IPS DF 19.7 (cell line): ENCODE measurements around the gene CROCC.

ENCODE experiments used
- DNase-seq: peaks from one replicate; pipeline ENCODE4 v3.0.0-alpha.2; 2013; ENCODE audit warnings: low read depth, low spot score

The CROCC gene

DNA sequence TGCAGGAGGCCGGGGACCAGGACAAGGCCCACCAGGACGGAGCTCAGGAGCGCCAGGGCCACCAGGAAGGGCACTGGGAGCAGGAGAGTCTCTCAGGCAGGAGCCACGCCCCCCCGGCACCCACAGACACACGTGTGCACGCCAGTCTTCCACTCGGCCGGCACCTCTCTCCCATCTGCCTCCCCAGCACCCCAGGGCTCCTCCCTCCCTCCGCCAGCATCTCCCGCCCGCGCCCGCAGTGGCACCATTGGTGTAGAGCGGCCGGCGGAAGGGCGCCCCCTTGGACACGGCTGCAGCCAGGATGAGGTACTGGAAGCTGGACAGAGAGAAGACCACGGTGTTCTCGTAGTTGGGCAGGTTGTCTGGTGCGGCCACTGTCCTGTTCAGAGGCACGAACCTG, 64.8 kb downstream of the CROCC start:
- DNase-seq = no peak

DNA sequence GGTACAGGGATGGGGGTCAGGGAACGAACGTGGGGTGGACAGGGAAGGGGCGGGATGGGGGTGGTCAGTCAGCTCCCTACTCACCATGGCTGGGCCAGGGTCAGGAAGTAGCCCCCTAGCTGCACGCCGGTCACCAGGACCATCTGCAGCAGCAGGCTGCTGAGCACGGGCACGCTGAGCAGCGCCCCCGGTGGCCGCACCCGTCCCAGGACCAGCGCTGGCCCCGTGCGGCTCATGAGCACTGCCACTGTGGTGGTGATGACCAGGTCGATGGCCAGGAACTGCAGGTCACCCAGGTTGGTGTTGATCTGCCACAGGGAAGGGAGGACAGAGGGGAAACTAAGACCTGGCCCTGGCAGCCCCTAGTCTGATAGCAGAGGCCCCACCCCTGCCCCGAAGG, 65.2 kb downstream of the CROCC start:
- no peak for DNase-seq

DNA sequence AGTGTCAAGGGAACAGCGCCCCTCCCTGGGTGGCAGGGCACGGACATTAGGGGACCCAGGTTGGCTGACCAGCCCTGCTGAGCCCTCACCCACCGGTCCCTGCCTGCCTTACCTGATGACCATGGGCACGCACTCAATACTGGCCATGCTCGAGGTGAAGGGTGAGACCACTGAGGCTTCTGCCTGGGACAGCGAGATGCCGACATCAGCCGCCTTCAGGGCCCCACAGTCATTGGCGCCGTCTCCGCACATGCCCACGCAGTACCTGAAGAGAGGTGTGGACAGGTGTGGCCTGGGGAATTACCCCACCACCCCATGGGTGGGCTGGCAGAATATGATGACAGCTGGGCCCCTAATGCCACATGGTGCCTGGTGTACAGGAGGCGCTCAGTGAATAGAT, 66.5 kb downstream of the CROCC start:
- no peak for DNase-seq

DNA sequence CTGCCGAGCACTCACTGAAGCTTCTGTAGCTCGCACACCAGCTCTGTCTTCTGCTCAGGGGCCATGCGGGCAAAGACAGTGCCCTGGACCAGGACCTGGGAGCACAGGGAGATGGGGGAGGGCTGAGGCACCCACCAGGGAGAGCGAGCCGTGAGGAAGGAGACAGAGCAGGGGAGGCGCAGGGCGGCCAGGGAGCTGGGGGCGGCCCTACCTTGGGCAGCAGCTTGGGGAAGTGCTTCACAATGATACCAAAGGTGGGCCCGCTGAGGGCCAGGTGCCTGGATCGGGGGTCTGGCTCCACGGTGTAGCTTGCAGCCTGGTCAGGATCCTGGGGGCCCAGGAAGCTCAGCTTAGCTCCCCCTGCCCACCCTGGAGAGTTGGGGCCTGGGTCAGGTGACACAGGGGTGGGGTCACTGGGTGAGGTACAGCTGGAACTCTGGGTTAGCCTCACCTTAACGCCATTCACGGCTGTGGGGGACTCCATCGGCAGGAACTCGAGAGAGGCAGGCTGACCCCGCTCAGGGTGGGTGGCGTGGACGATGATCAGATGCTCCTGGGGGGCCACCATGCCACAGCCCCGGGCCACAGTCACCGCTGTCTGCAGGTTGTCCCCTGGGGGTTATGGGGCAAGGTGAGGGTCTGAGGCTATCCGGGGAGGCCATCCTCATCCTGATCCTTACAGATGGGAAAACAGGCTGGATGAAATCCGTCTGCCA, 68.1 kb downstream of the CROCC start:
- no peak for DNase-seq

DNA sequence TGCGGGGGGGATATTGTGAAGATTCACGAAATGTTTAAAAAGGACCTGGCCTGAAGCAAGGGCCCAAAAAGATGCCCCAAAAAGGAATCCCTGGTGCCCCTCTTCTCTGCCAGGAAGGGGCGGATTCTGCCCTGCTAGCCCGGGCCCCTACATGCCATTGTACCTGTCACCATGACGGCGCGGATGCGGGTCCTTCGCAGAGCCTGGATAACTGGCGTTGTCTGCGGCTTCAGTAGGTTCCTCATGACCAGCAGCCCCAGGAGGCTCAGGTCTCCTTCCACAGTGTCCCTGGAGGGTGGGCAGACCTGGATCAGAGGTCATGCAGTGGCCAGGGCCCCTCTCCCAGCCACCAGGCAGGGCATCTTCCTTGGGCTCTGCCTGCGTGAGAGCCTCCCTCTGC, 69.8 kb downstream of the CROCC start:
- DNase-seq = no peak

DNA sequence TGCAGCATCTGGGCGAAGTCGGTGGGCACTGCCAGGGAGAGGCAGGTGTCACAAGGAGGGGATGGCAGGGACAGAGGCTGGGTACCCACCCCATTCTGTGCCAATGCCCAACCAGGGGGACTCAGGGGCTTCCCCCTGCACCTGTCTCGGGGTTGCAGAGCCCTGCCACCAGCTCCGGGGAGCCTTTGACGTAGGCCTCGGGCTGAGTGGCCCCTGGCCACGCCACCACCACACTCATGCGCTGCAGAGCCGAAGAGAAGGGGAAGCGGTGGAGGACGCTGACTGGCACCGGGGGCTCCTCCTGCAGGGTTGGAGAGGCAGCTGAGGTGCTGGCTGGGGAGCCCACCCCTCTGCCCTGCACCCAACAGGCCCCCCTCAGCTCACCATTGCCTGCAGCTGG, 70.4 kb downstream of the CROCC start:
- no peak for DNase-seq

DNA sequence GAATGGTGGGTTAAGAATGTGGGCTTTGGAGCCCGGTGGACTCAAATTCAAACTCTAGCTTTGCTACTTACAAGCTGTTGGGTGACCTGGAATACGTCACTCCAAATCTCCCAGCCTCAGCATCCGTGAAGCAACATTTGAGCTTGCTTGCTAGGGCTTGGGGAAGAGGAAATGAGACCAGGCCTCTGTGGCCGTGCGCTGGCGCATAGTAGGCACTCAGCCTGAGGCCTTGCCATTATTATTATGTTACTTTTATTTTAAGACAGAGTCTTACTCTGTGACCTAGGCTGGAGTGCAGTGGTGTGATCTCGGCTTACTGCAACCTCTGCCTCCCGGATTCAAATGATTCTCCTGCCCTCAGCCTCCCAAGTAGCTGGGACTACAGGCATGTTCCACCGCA, 70.9 kb downstream of the CROCC start:
- no peak for DNase-seq

DNA sequence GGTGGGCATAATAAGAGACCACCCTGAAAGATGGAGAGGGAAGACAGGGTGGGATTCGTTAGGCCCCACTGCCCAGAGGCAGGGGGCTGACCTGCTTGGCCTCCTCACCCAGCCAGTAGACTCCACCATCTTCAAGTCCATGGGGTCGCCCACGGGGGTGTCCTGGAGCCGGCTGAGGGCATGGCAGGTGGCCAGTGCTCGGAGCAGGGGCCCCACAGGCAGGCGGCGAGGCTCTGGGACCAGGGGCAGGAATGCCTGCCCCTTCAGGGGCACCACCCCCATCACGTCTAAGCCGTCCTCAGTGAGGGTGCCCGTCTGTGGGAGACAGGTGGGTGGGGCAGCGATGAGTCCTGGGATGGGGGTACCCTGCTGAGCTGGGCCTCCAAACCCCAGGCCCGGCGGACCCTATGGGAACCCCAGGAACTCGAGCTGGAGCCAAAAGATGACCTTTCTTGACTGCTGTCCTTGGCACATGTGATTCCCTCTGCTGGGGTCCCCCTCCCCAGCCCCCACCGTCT, 71.8 kb downstream of the CROCC start:
- DNase-seq = no peak

DNA sequence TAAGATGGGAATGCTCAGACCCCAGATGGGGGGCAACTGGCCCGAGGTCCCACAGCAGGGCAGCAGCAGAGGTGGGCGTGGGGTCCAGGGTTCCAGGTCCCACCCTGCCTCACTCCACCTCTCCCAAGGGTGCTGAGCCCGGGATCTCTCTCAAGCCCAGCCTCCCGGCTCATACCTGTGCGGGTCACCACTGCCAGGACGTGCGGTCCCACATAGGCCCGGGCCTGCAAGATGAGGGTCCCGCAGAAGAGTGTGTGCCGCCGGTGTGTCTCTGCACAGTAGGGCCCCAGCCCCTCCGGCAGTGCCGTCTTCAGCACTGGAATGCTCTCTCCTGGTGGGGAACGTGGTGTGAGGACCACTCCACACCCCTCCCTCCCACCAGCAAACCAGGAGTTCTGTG, 75.1 kb downstream of the CROCC start:
- no peak for DNase-seq

DNA sequence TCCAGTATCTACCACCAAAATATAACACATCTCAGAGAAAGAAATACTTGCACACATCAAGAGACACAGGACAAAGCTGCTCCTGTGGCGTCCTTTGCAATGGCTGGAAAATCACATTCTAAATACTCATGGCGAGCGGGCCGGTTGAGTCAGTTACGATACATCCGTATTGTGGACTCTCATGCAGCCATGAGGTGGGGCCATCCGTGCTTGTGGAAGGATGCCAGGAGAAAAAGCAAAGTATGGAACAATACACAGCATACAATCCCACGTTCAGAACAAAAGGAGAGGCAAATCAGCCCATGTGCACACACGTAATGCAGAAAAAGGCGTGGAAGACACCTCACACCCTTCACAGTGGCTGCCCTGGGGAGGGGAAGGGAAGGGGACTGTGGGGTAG, 76.9 kb downstream of the CROCC start:
- no peak for DNase-seq

DNA sequence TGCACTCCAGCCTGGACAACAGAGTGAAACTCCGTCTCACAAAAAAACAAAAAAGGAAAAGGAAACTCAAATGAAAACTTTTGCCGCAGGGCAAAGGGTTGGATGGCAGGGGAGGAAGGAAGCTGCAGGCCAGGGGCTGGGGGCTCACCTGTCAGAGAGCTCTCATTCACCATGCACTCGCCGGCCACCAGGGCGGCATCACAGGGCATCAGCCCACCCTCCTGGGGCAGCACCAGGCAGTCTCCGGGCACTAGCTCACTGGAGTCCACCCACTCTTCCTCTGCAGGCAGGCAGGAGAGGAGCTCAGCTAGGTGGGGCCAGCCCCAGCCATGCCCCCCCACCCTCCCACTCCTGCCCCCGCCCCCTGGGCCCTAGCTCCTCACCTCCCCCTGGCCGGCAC, 78.1 kb downstream of the CROCC start:
- no peak for DNase-seq

DNA sequence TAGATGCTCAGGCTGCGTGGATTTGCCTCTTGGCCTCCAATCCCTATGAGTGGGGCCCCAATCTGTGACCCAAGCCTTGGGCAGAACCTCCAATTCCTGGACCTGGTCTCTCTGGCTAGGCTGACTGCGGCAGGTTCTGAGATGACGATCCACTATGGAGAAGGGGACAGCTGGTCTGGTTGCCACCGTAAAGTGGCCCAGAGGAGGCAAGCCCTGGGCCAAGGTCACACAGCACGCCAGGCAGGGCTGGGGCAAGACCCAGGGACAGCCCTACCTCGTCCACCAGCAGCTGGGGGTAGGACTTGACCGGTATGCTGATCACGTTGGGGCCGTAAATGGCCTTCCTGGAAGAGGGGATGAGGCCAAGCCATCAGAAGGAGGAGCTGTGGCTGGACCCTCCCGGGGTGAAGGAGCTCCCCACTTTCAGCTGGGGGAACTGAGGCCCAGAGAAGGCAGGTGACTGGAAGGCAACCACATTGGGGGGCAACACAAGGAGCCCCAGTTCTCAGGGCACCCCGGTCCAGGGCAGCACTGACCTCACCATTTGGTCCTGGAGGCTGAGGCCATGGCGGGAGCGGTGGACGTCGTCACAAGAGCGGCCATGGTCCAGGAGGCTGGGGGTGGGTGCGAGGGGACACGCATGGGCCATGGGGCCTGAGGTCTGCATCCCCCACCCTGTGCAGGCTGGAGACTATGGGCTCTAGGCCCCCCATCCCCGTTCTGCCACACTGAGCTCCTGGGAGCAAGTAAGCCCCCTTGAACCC, 80.2 kb downstream of the CROCC start:
- DNase-seq = no peak

DNA sequence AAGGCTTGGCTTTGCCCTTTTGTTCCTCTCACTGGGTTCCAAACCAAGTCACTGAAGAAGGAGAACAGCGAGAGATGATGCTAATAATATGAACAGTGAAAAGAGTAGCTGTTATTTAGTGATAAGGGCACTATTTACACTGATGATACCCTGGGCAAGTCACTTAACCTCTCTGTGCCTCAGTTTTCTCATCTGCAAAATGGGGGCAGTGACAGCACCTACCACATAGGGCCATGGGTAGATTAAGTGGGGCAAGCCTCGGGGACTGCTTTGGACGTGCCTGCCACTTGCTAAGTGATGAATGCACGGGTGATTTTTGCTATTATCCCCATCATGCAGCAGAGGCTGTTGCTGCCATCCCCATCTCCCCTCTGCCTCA, 80.8 kb downstream of the CROCC start:
- DNase-seq = no peak

DNA sequence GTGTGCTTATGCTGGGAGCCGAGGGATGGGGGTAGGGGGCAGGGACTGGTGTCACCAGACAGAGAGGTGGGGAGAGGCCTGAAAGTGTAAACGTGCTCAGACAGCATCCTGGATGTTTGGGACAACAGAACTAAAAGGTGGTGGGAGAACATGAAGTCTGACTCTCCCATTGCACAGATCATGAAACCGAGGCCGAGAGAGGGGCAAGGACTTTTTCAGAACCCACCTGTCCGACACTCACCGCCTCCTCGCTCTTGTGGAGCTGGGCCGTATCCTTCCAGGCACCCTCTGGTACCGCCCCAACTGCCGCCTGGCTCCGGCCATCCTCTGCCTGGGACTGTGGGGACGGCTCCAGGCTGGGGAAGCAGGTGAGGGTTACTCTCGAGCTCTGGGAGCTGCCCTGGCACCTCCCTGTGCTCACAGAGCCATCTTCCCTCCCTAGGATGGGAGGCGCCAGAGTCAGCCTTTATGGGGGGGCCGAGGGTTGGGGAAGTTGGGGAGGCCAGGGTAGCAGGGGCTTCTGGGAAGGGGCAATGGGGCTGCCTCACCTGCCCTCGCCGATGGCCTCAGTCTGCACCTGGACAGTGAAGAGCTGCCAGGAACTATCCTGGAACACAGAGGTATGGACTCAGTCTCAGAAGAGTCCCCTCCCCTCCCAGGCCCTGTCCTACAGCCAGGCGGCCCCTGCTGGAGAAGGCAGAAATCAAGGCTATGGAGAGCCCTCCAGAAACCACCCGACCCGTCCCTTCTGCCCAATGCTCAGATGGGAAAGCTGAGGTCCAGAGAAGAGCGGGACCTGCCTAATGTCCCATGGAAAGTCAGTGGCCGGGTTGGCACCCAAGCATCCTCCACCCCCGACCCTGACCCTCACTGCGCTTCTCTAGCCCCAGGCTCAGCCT, 83.0 kb downstream of the CROCC start:
- DNase-seq = no peak

DNA sequence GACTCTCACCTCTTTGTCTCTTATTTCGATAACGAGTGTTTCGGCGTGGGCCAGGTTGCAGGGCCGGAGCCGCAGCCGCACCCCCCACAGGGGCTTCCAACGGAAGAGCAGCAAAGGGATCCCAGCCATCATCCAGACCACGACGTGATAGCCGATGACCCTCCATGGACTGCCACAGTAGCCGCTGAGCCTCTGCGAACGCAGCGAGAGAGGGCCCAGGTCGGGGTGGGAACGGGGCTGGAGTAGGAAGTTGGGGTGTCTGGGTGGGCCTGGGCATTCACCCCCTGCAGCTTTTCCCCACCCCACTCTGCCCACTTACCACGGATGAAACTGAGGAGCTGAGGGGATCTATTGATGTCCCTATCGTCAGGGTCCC, 83.6 kb downstream of the CROCC start:
- no peak for DNase-seq

DNA sequence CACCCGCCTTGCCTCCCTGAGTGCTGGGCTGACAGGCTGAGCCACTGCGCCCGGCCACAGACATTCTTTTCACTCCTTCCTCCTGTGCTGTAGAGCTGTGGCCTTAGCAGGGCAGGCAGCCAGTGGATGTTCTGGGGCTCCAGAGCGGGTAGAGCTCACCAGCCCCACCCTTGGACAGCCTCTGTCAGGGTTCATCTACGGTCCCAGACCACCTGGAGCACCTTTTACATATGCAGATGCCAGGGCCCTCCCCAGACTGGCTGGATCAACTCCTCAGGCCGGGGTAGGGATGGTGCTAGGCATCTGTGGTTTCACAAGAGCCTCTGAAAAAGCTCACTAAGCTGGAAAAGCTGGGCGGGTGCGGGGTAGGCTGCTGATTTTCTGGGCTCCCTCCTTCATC, 85.4 kb downstream of the CROCC start:
- no peak for DNase-seq

DNA sequence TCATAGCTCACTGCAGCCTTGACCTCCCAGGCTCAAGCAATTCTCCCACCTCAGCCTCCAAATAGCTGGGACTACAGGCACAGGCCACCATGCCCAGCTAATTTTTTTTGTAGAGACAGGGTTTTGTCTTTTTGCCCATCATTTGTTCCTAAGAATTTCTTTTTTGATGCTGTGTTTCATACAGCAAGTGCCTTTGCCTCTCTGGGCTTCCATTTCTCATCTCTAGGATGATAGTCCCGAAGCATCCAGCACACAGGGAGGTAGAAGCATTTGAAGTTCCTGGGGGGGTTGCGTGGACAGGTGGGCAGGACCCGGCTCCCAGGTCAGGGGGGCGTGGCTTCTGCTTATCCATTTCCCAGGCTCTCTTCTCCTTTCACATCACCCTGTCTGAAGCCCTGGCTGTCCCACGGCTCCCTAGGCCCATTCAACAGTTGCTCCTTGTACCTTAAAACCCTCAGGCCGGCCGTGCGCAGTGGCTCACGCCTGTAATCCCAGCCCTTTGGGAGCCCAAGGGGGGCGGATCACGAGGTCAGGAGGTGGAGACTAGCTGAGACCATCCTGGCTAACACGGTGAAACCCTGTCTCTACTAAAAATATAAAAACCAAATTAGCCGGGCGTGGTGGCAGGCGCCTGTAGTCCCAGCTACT, 86.6 kb downstream of the CROCC start:
- DNase-seq = no peak

DNA sequence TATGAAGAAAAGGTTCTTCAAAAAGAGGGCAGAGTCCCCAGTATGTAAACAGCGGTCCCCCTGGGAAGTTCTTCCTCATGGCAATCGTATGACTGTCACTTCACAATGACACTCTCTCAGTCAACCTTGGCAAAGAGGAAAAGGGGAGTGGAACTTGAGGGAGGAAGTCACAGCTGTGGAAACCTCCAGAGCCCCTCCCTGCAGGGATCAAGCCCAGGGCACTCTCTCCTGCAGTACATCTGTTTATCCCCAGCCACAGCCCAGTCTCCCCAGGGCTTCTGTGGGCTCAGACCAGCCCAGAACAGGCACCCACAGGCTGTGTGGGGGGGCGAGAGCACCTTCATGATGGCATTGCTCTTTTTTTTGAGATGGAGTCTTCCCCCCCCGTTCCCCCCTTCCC, 88.0 kb downstream of the CROCC start:
- no peak for DNase-seq

DNA sequence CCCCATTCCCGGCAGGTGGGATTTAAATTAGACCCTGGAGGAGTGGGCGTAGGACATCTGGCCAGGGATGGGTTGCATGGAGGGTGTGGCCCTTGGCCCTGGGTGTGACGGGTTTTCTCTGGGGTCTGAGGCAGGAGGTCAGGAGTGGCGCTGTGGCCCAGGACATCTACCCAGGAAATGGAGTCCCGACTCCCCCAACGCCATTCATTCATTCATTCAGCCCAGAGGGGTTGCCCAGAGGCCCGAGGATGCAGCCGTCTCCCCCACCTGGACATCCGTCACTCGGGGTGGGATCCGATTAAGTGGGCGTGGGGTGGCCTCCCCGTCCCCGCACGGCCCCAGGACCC, 89.3 kb downstream of the CROCC start:
- no peak for DNase-seq

DNA sequence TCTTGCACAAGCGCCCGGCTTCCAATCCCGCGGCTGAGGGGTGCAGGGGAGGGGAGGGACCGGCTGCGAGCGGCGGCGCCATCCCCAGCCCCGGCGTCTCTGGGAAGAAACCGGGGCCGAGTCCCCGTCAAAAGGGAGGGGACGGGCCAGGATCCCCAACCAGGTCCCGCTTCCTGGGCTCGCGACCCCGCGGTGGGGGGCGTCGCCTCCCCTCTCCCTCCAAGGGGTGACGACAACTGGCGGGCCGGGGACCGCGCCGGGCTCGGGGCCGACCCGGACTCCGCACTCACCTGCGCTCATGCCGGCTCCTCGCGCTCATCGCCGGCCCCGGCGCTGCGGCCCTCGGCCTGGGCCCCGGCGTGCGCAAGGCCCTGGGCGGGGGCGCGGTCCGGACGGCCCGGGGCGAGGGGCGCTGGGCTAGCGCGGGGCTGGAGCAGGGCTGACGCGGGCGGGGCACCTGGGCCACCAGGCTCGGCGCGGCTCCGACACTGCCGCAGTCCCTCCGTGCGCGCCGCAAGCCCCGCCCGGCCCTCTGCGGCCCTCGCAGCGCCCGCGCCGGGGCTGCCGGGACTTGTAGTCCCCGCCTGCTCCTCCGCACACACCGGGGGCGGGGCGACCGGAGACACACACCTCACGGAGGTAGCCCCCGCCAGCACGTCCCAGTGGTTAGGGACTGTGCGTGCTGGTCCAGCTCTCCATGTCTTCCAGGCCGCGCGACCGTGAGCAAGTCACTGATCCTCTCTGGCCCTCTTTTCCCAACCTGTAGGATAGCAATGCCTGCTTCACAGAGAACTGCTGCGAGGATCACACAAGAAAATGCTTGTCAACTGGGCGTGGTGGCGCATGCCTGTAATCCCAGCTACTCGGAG, 89.9 kb downstream of the CROCC start, which contains the start of gene ATP13A2:
ATP13A2 (minus strand) TSS at position 490 of the 869 bp plus-strand sequence; CDS start at position 300, 190 bp downstream.
- DNase-seq = peak; percentile 59
